Measurements from ENCODE around the gene COL9A2.

Gene COL9A2

GRCh38 chr1:40255231-40255630 lies 61.9 kb downstream of the COL9A2 start:
- Histone ChIP-seq H3K27me3 (ENCODE audit: low read length) (no peaks in the 10 kb centered on the region), H3K9ac (ENCODE audit: low read length) (no peak overlapping the region), H4K20me1 (ENCODE audit: low read depth, low read length) (no peaks in the 10 kb centered on the region), H3K27ac (ENCODE audit: low read depth, low read length) (no peak overlapping the region), H3K79me2 (ENCODE audit: insufficient read depth, low read length) (peaks cover 21% of the 10 kb centered on the region), H3K36me3 (ENCODE audit: low read length) (no peaks in the 10 kb centered on the region), H3F3A (ENCODE audit: insufficient read depth) (peaks cover 5% of the 10 kb centered on the region; the same call in 1 of the 2 replicates), H3K4me3 (ENCODE audit: insufficient read depth, low read length, poor library complexity, severe bottlenecking) (no peak overlapping the region), H3K9me2 (replicated peaks; ENCODE audit: insufficient read depth, low read length) (no peaks in the 10 kb centered on the region), H2AFZ (ENCODE audit: low read depth, low read length, severe bottlenecking) (no peak overlapping the region), H3K4me2 (ENCODE audit: low read depth, low read length, poor library complexity, severe bottlenecking) (no peak overlapping the region), H3K9me3 (ENCODE audit: insufficient read depth, low read length) (no peaks in the 10 kb centered on the region)
- TF ChIP-seq EZH2phosphoT487 (conservative IDR thresholded peaks at IDR 0.05; ENCODE audit: low read length), result no peak
- TF ChIP-seq, protein P1, sequence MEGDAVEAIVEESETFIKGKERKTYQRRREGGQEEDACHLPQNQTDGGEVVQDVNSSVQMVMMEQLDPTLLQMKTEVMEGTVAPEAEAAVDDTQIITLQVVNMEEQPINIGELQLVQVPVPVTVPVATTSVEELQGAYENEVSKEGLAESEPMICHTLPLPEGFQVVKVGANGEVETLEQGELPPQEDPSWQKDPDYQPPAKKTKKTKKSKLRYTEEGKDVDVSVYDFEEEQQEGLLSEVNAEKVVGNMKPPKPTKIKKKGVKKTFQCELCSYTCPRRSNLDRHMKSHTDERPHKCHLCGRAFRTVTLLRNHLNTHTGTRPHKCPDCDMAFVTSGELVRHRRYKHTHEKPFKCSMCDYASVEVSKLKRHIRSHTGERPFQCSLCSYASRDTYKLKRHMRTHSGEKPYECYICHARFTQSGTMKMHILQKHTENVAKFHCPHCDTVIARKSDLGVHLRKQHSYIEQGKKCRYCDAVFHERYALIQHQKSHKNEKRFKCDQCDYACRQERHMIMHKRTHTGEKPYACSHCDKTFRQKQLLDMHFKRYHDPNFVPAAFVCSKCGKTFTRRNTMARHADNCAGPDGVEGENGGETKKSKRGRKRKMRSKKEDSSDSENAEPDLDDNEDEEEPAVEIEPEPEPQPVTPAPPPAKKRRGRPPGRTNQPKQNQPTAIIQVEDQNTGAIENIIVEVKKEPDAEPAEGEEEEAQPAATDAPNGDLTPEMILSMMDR (IDR thresholded peaks at IDR 0.05; ENCODE audit: insufficient read depth, low read length, poor library complexity, severe bottlenecking), result no peak

GRCh38 chr1:40252601-40253000 lies 64.5 kb downstream of the COL9A2 start:
- Histone ChIP-seq H3K36me3 (ENCODE audit: low read length) (no peaks in the 10 kb centered on the region), H3K27me3 (ENCODE audit: low read length) (no peaks in the 10 kb centered on the region), H3K9ac (ENCODE audit: low read length) (no peak overlapping the region), H3K79me2 (ENCODE audit: insufficient read depth, low read length) (peaks cover 13% of the 10 kb centered on the region; the same call in 1 of the 2 replicates), H3F3A (ENCODE audit: insufficient read depth) (peaks cover 4% of the 10 kb centered on the region; the same call in 1 of the 2 replicates), H3K9me3 (ENCODE audit: insufficient read depth, low read length) (no peaks in the 10 kb centered on the region), H2AFZ (ENCODE audit: low read depth, low read length, severe bottlenecking) (no peak overlapping the region), H3K4me3 (ENCODE audit: insufficient read depth, low read length, poor library complexity, severe bottlenecking) (no peak overlapping the region), H4K20me1 (ENCODE audit: low read depth, low read length) (no peaks in the 10 kb centered on the region), H3K27ac (ENCODE audit: low read depth, low read length) (no peak overlapping the region), H3K4me2 (ENCODE audit: low read depth, low read length, poor library complexity, severe bottlenecking) (no peak overlapping the region), H3K9me2 (replicated peaks; ENCODE audit: insufficient read depth, low read length) (no peaks in the 10 kb centered on the region)
- no peak for TF ChIP-seq EZH2phosphoT487 (conservative IDR thresholded peaks at IDR 0.05; ENCODE audit: low read length)
- TF ChIP-seq, protein P1 (IDR thresholded peaks at IDR 0.05; ENCODE audit: insufficient read depth, low read length, poor library complexity, severe bottlenecking), result no peak

DNA sequence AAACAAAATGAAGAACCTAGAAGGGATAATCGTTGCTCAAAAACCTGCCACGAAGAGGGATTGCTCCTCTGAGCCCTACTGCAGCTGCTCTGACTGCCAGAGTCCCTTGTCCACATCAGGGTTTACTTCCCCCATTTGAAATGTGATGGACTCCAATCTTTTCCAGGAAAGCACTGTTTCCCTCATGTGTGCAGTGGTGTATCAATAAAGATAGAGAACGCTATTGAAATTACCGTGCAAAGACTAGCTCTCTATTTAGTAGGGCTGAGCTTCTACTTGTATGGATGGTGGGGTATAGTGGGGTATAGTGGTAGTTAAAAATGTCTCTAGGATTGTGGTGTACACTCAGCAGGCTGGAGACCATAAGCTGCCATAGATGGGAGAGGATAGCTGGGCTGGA lies 65.6 kb downstream of the COL9A2 start:
- H3K36me3 ChIP-seq (ENCODE audit: low read length), result no peaks in the 10 kb centered on the region
- no peaks in the 10 kb centered on the region for H3K27me3 ChIP-seq (ENCODE audit: low read length)
- H3F3A ChIP-seq (ENCODE audit: insufficient read depth), result no peaks in the 10 kb centered on the region; the same call in 1 of the 2 replicates
- H3K9ac ChIP-seq (ENCODE audit: low read length), result no peak overlapping the region
- no peaks in the 10 kb centered on the region for H4K20me1 ChIP-seq (ENCODE audit: low read depth, low read length)
- TF ChIP-seq EZH2phosphoT487 (conservative IDR thresholded peaks at IDR 0.05; ENCODE audit: low read length), result no peak
- TF ChIP-seq, protein P1 (IDR thresholded peaks at IDR 0.05; ENCODE audit: insufficient read depth, low read length, poor library complexity, severe bottlenecking), result no peak
- no peak overlapping the region for H2AFZ ChIP-seq (ENCODE audit: low read depth, low read length, severe bottlenecking)
- no peaks in the 10 kb centered on the region for H3K9me2 ChIP-seq (replicated peaks; ENCODE audit: insufficient read depth, low read length)
- H3K9me3 ChIP-seq (ENCODE audit: insufficient read depth, low read length), result no peaks in the 10 kb centered on the region
- peaks cover 3% of the 10 kb centered on the region; the same call in 1 of the 2 replicates for H3K79me2 ChIP-seq (ENCODE audit: insufficient read depth, low read length)
- H3K4me2 ChIP-seq (ENCODE audit: low read depth, low read length, poor library complexity, severe bottlenecking), result no peak overlapping the region
- H3K27ac ChIP-seq (ENCODE audit: low read depth, low read length), result no peak overlapping the region
- no peak overlapping the region for H3K4me3 ChIP-seq (ENCODE audit: insufficient read depth, low read length, poor library complexity, severe bottlenecking)

Data from SU-DHL-6 (cell line).